ENCODE data around the gene BCL6B.

DNA sequence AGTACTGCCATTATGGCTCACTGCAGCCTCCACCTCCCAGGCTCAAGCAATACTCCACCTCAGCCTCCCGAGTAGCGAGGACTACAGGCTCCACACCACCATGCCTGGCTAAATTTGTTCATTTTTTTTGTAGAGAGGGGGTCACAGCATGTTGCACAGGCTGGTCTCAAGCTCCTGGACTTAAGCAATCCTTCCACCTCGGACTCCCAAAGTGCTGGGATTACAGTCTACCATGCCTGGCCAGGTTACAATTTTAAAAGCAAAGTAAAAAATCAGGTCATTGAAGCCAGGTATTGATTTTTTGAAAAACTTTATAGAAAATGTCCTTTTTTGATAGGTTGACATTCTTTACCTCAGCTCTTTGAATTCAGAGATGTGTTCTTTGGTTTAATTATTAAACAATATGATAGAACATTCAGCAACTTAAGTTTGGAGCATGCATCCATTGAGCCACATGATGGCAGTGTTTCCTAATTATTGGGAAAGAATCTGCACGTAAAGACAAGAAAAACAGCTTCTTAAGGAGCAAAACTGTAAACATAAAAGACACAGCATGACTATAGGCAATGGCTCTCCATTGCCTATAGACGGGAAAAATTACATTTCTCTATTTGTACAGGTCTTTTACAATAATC is 22.8 kb downstream of the BCL6B start:
- TF ChIP-seq POLR2A (IDR thresholded peaks at IDR 0.05; ENCODE audit: low read length) (no peak), GATA1 (IDR thresholded peaks at IDR 0.05; ENCODE audit: low read depth, low read length) (no peak)

Measured in erythroblast (primary cell).